Karpas-422 (cell line): ENCODE data around the gene MREG. TPM values are rescaled to one million over a fixed set of nuclear protein-coding genes. Genes with fewer than 3 reads are reported as not detected.

Source experiments
- DNase-seq: peaks from one replicate; pipeline ENCODE4 v3.0.0-alpha.2; 2015
- H2AFZ ChIP-seq: fragments of 200-600 bp; sonication (generic); 2 replicates; pipeline ENCODE4 v1.6.1; 2014; ENCODE audit warnings: antibody characterized with exemption, low read length, mixed read lengths
- H3K27ac ChIP-seq: fragments of 200-600 bp; sonication (generic); 2 replicates; pipeline ENCODE4 v1.5.1; 2014; ENCODE audit warnings: mild to moderate bottlenecking, low read length, moderate library complexity
- H3K27me3 ChIP-seq: fragments of 200-600 bp; sonication (generic); 2 replicates; pipeline ENCODE4 v1.6.1; 2014; ENCODE audit warnings: low read length, mixed read lengths
- H3K36me3 ChIP-seq: fragments of 200-600 bp; sonication (generic); 2 replicates; pipeline ENCODE4 v1.6.1; 2014; ENCODE audit warnings: low read length, mixed read lengths; ENCODE audit not compliant: insufficient read depth
- H3K4me1 ChIP-seq: fragments of 200-600 bp; sonication (generic); 2 replicates; pipeline ENCODE4 v1.6.1; 2014; ENCODE audit warnings: mild to moderate bottlenecking, low read length, mixed read lengths
- H3K4me2 ChIP-seq: fragments of 200-600 bp; sonication (generic); 2 replicates; pipeline ENCODE4 v1.6.1; 2014; ENCODE audit warnings: low read length, low read depth, mild to moderate bottlenecking; ENCODE audit not compliant: poor library complexity, severe bottlenecking
- H3K4me3 ChIP-seq: fragments of 200-600 bp; sonication (generic); 2 replicates; pipeline ENCODE4 v1.5.1; 2014; ENCODE audit warnings: mild to moderate bottlenecking, antibody characterized with exemption, low read length, mixed read lengths
- H3K79me2 ChIP-seq: fragments of 200-600 bp; sonication (generic); 2 replicates; pipeline ENCODE4 v1.6.1; 2014; ENCODE audit warnings: mild to moderate bottlenecking, low read length, mixed read lengths
- H3K9ac ChIP-seq: fragments of 200-600 bp; sonication (generic); 2 replicates; pipeline ENCODE4 v1.6.0; 2014; ENCODE audit warnings: low read length
- H3K9me2 ChIP-seq: fragments of 200-600 bp; sonication (generic), shearing (Covaris generic); replicated peaks from 2 replicates; pipeline ENCODE4 v1.6.0; 2014; ENCODE audit warnings: mild to moderate bottlenecking, low read length, moderate library complexity; ENCODE audit not compliant: insufficient read depth
- H3K9me3 ChIP-seq: fragments of 300-700, 200-600 bp; sonication (generic); 2 replicates; pipeline ENCODE4 v1.6.1; 2014; ENCODE audit warnings: low read length, mixed read lengths
- H4K20me1 ChIP-seq: fragments of 200-600 bp; sonication (generic); 2 replicates; pipeline ENCODE4 v1.6.1; 2014; ENCODE audit warnings: mild to moderate bottlenecking, antibody characterized with exemption, low read length, low read depth; ENCODE audit not compliant: insufficient read depth
- total RNA-seq: library from RNA; depleted of rRNA; stranded (reverse); fragments of >200 nt; shearing (Covaris generic); gene quantifications from 2 replicates; pipeline ENCODE4 v1.2.3, GENCODE V29; 2014; ENCODE audit warnings: low replicate concordance

Gene MREG
- total RNA-seq, 1 experiment from 2014 or later, result 0.15 TPM

GRCh38 chr2:216047397-216047796 is 34.0 kb upstream of the MREG start:
- Histone ChIP-seq H4K20me1 (no peaks in the 10 kb centered on the region), H3K27me3 (no peaks in the 10 kb centered on the region), H3K9me2 (no peaks in the 10 kb centered on the region), H3K4me3 (no peak overlapping the region), H3K36me3 (no peaks in the 10 kb centered on the region), H3K4me2 (no peak overlapping the region), H3K9me3 (no peaks in the 10 kb centered on the region), H3K27ac (no peak overlapping the region), H3K4me1 (no peaks in the 10 kb centered on the region), H3K79me2 (no peaks in the 10 kb centered on the region), H2AFZ (no peak overlapping the region), H3K9ac (no peak overlapping the region)
- no peak for DNase-seq

DNA sequence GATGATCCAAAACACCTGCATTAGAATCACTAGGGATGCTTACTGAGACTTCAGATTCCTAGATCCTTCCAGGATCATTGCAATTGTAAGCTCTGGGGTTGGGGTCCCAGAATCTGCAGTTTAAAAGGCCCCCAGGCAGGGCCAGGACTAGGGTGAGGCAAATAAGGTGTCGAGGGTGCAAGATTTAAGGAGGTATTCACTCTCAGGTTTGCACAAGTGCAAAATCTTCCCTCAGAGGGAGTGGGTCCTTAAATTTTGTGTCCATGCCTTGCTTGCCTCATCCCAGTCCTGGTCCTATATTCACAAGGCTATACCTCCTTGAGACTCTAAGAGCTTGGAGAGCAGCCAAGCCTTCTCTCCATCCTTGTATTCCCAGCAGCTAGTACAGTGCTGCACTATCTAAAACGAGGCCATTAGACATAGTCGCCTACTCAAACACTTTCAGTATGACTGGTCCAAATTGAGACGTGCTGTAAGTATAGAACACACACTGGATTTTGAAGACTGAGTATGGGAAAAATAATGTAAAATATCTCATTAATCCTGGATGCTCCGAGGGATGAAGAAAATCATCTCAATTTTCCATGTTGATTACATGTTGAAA is 31.6 kb upstream of the MREG start:
- Histone ChIP-seq H3K9me2 (no peaks in the 10 kb centered on the region), H3K4me2 (no peak overlapping the region), H3K4me3 (no peak overlapping the region), H3K27ac (no peak overlapping the region), H4K20me1 (no peaks in the 10 kb centered on the region), H3K27me3 (no peaks in the 10 kb centered on the region), H3K9ac (no peak overlapping the region), H3K36me3 (no peaks in the 10 kb centered on the region), H3K4me1 (no peaks in the 10 kb centered on the region), H2AFZ (no peak overlapping the region), H3K79me2 (no peaks in the 10 kb centered on the region), H3K9me3 (no peaks in the 10 kb centered on the region)
- DNase-seq, result no peak

DNA sequence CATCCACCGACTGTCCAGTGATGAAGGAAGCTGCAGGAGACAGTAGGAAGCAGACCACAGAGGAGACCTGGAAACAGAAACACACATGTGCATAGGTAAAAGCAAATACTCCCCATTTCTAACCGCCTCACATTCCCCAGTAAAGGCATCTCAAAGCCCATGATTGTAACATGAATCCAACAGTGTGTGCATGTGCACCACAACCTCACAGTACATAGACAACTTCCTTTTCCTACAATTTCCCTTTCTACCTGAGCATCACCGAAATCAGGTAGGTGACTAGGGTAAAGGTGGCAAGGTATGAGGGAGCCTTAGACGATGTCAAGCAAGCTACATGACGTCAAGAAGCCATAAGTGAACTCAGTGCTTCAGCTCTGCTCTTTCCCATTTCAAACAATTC is 30.6 kb upstream of the MREG start:
- Histone ChIP-seq H3K9me2 (no peaks in the 10 kb centered on the region), H3K79me2 (no peaks in the 10 kb centered on the region), H3K4me2 (no peak overlapping the region), H3K36me3 (no peaks in the 10 kb centered on the region), H3K4me3 (no peak overlapping the region), H3K4me1 (no peaks in the 10 kb centered on the region), H3K27me3 (no peaks in the 10 kb centered on the region), H4K20me1 (no peaks in the 10 kb centered on the region), H3K9ac (no peak overlapping the region), H3K27ac (no peak overlapping the region), H3K9me3 (no peaks in the 10 kb centered on the region), H2AFZ (no peak overlapping the region)
- DNase-seq, result no peak

DNA sequence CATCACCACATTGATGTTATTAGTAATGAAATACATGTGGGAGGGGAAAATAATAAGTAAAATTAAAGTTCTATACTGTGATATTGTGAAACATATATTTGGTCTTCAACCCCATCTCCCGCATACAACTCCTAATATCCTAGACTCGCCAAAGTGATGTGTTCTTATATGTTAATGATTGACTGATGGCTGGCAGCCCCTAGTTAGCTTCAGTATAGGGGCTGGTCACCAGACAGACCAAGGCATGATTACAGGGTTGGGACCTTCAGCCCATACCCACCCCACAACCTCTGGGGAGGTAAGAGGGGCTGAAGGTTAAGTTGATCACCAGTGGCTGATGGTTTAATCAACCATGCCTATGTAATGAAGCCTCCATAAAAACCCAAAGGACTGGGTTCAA is 28.1 kb upstream of the MREG start:
- Histone ChIP-seq H3K4me3 (no peak overlapping the region), H2AFZ (no peak overlapping the region), H3K9ac (no peak overlapping the region), H4K20me1 (no peaks in the 10 kb centered on the region), H3K9me3 (no peaks in the 10 kb centered on the region), H3K36me3 (no peaks in the 10 kb centered on the region), H3K79me2 (no peaks in the 10 kb centered on the region), H3K27me3 (no peaks in the 10 kb centered on the region), H3K4me1 (no peaks in the 10 kb centered on the region), H3K9me2 (no peaks in the 10 kb centered on the region), H3K4me2 (no peak overlapping the region), H3K27ac (no peak overlapping the region)
- no peak for DNase-seq

DNA sequence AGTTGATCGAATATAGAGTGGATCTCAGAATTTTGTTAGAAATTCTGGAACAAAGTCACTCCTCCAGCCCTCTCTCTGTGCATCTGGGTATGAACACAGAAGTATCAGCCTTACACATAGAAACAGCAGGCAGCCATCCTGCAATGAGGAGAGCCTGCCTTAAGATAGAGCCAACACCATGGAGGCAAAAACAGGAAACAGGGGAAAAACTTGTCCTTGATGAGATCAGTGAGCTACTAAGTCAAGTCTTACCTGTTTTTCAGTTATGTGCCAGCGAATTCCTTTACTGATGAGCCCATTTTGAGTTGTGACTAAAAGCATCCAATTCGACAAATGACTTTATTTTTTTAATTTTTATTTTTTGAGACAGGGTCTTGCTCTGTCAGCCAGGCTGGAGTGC is 26.6 kb upstream of the MREG start:
- H3K4me3 ChIP-seq, result no peak overlapping the region
- no peaks in the 10 kb centered on the region for H3K9me2 ChIP-seq
- DNase-seq, result no peak
- H3K9ac ChIP-seq, result no peak overlapping the region
- no peaks in the 10 kb centered on the region for H4K20me1 ChIP-seq
- H3K4me1 ChIP-seq, result no peaks in the 10 kb centered on the region
- no peak overlapping the region for H3K4me2 ChIP-seq
- H3K27me3 ChIP-seq, result no peaks in the 10 kb centered on the region
- no peaks in the 10 kb centered on the region for H3K79me2 ChIP-seq
- no peak overlapping the region for H3K27ac ChIP-seq
- no peaks in the 10 kb centered on the region for H3K9me3 ChIP-seq
- no peak overlapping the region for H2AFZ ChIP-seq
- H3K36me3 ChIP-seq, result no peaks in the 10 kb centered on the region

DNA sequence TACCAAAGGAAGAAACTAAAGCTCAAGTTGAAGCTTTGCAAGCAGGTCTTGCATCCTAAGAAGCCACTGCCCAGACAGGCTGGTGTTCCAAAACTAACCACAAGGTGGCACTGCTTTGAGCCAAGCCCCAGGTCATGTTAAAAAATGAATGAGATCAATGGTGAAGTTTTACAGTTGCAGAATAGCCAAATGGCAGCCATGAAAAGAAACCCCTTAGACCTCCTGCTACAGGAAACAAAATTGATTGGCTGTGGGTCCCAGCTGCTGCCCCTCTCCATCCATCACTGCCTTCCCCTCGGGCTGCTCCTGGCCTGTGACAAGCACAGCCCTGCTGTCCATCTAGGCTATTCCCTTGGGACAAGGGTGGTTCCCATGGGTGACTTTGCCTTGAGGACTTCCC is 20.7 kb upstream of the MREG start:
- DNase-seq, result peak; percentile 90
- Histone ChIP-seq H3K4me2 (no peak overlapping the region), H4K20me1 (no peaks in the 10 kb centered on the region), H2AFZ (no peak overlapping the region), H3K9me3 (no peaks in the 10 kb centered on the region), H3K36me3 (no peaks in the 10 kb centered on the region), H3K9ac (no peak overlapping the region), H3K27ac (no peak overlapping the region), H3K79me2 (no peaks in the 10 kb centered on the region), H3K9me2 (no peaks in the 10 kb centered on the region), H3K27me3 (no peaks in the 10 kb centered on the region), H3K4me3 (no peak overlapping the region), H3K4me1 (peaks cover 3% of the 10 kb centered on the region; the same call in 1 of the 2 replicates)

DNA sequence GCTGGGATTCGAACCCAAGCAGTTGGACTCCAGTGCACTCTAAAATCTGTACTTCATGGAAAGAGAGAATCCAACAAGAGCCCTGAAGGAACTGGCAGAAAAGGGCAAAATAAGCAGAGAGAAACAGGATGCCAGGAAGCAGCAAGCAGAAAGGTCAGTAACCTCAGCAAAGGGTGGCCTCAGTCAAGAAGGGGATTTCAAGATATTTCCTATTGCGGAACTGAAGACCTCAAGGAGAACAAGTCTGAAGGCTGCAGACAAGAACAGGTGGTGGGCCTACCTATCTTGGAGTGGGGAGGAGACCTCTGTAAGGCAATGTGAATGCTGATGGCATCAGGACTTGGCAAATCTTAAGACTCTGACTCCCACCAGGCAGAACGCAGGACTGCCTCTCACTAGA is 20.1 kb upstream of the MREG start:
- Histone ChIP-seq H3K4me2 (no peak overlapping the region), H3K4me1 (peaks cover 3% of the 10 kb centered on the region; the same call in 1 of the 2 replicates), H3K9me2 (no peaks in the 10 kb centered on the region), H3K9me3 (no peaks in the 10 kb centered on the region), H3K9ac (no peak overlapping the region), H3K79me2 (no peaks in the 10 kb centered on the region), H3K36me3 (no peaks in the 10 kb centered on the region), H3K27me3 (no peaks in the 10 kb centered on the region), H2AFZ (no peak overlapping the region), H3K4me3 (no peak overlapping the region), H4K20me1 (no peaks in the 10 kb centered on the region), H3K27ac (no peak overlapping the region)
- DNase-seq, result no peak

DNA sequence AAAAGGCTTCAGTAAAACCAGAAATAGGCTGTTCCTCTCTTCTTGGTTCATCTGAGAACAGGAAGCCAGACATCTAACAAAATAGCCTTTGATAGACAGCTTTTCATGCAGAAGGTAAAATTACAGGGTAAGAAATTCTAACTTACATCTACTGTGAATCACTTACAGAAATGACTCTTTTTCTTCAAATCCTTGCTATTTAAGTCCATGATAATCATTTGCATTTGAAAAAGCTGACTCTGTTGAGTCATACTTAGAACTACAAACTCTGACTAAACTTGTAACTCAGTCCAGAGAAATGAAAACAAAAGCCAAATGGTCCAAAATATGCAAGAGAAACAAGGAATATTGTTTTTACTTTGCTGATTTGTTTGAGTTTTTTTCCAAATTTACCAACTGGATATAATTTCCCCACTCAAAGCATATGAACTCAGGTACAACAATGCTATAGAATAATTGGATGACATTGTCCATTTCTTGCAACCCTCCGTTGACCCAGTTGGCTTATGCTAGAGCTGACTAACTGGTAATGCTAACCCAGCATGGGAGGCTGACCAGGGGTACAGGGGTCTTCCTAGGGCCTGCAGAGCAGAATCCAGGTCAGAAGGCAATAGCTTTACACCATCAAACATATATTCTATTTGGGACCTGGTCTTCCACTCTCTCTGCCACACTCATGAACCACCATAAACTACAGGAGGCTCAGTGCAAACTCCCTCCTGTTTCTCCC is 18.8 kb upstream of the MREG start:
- no peaks in the 10 kb centered on the region for H3K9me2 ChIP-seq
- no peaks in the 10 kb centered on the region for H3K9me3 ChIP-seq
- H2AFZ ChIP-seq, result no peak overlapping the region
- no peak overlapping the region for H3K9ac ChIP-seq
- DNase-seq, result no peak
- no peak overlapping the region for H3K27ac ChIP-seq
- H3K4me1 ChIP-seq, result peaks cover 3% of the 10 kb centered on the region; the same call in 1 of the 2 replicates
- H3K79me2 ChIP-seq, result no peaks in the 10 kb centered on the region
- H3K36me3 ChIP-seq, result no peaks in the 10 kb centered on the region
- H4K20me1 ChIP-seq, result no peaks in the 10 kb centered on the region
- H3K4me3 ChIP-seq, result no peak overlapping the region
- H3K27me3 ChIP-seq, result no peaks in the 10 kb centered on the region
- no peak overlapping the region for H3K4me2 ChIP-seq
